Erythroblast (primary cell): ENCODE data around the gene CFTR.

Experiments used
- GATA1 ChIP-seq: IDR thresholded peaks from 2 replicates; pipeline ENCODE4 v1.6.1; 2011; ENCODE audit warnings: low read depth, mild to moderate bottlenecking, control low read depth, low read length, moderate library complexity
- POLR2A ChIP-seq: IDR thresholded peaks from 2 replicates; pipeline ENCODE4 v1.6.1; 2011; ENCODE audit warnings: mild to moderate bottlenecking, low read length

DNA sequence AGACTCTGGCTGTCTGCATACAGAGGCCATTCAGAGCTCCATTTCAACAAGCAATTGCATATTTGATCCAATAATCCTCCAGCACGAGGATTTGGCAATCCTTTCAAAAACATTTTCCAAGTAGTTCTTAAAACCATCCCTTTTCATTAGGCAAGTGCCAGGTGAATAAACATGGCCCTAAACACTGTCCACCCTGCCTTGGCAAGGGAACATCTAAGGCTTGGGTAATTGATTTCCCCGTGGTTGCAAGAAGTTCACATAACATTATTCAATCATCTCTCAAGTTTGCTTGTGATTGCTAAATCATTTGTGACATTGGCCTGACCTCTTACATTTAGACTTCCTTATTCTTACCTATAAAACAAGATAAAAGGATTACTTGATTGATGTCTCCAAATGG, 218.2 kb downstream of the CFTR start:
- TF ChIP-seq POLR2A (no peak), GATA1 (no peak)
